Small intestine (tissue), 7 donors: ENCODE measurements around the gene RBFOX1. TPM values are rescaled to one million over a fixed set of nuclear protein-coding genes. Genes with fewer than 3 reads are reported as not detected.

Experiments
- DNase-seq, 2 donors: peaks; one replicate each; pipeline versions ENCODE4 v3.0.0 to v3.0.0-alpha.2; 2013
- FAIRE-seq: peaks from 2 replicates; lab custom pipeline; 2012; peaks lifted over from hg19 to GRCh38; lab: Jason Lieb, UNC
- H3K27ac ChIP-seq, 3 donors: one replicate each; pipeline ENCODE4 v1.5.1; 2013; ENCODE audit warnings: low read length in 2 of 3, mild to moderate bottlenecking in 2 of 3, control low read depth in 1 of 3, inconsistent platforms in 1 of 3, low read depth in 1 of 3, moderate library complexity in 1 of 3
- H3K27me3 ChIP-seq, 3 donors: one replicate each; pipeline ENCODE4 v1.6.1; 2013; ENCODE audit warnings: low read length in 3 of 3, inconsistent platforms in 1 of 3; ENCODE audit not compliant: control insufficient read depth in 3 of 3, insufficient read depth in 3 of 3
- H3K36me3 ChIP-seq, 3 donors: one replicate each; pipeline ENCODE4 v1.6.1; 2013; ENCODE audit warnings: low read length in 3 of 3, inconsistent platforms in 1 of 3, low read depth in 1 of 3, mild to moderate bottlenecking in 1 of 3, moderate library complexity in 1 of 3; ENCODE audit not compliant: control insufficient read depth in 3 of 3, insufficient read depth in 2 of 3
- H3K4me1 ChIP-seq, 3 donors: one replicate each; pipeline ENCODE4 v1.6.1; 2013; ENCODE audit warnings: low read length in 2 of 3, inconsistent platforms in 1 of 3, low read depth in 1 of 3, mild to moderate bottlenecking in 1 of 3, moderate library complexity in 1 of 3; ENCODE audit not compliant: control insufficient read depth in 3 of 3, insufficient read depth in 2 of 3
- H3K4me3 ChIP-seq, 3 donors: one replicate each; pipeline ENCODE4 v1.5.1; 2013; ENCODE audit warnings: low read length in 3 of 3, control low read depth in 1 of 3, inconsistent platforms in 1 of 3, low read depth in 1 of 3, mild to moderate bottlenecking in 1 of 3, moderate library complexity in 1 of 3
- H3K9me3 ChIP-seq, 2 donors: one replicate each; pipeline ENCODE4 v1.6.1; 2013; ENCODE audit warnings: low read depth in 1 of 2, low read length in 1 of 2; ENCODE audit not compliant: control insufficient read depth in 2 of 2, insufficient read depth in 1 of 2
- WGBS, 3 donors: extraction: QIAGEN DNeasy Blood & Tissue Kit; methylation state at CpG; one replicate each; pipeline ENCODE4 v1.1.7; 2013; 5-methylcytosine and 5-hydroxymethylcytosine counted together
- polyA plus RNA-seq, 4 donors: library from polyadenylated mRNA; stranded (reverse) in 3 of 4; unstranded in 1 of 4; fragments of 200-250 nt in 3 of 4; fragments of 120-200 nt in 1 of 4; gene quantifications; one replicate each; pipeline versions ENCODE4 v1.2.1 to v1.2.3, GENCODE V29; 2013
- donor health status: healthy with polysubstance abuse.
- donor health status: control.
- donor health status: control.
- donor health status: Bipolar disorder and iron deficiency.
- donor health status: healthy.

The RBFOX1 gene
- polyA plus RNA-seq, 4 donors: 0.30 to 0.87 (median 0.54) TPM; not detected in 1

GRCh38 chr16:7304279-7304678, 28.4 kb upstream of the RBFOX1 start:
- Histone ChIP-seq H3K4me1 (no peaks in the 10 kb centered on the region), H3K27me3 (peaks cover 0 to 33% (median 14%) of the 10 kb centered on the region in 3 donors), H3K9me3 (no peaks in the 10 kb centered on the region), H3K36me3 (no peaks in the 10 kb centered on the region), H3K4me3 (no peak overlapping the region), H3K27ac (no peak overlapping the region)
- 4 to 13% (median 9%) methylated on average over 26 to 27 of the region's 27 CpGs for WGBS, 3 donors
- FAIRE-seq (no peak), DNase-seq (no peak)

DNA sequence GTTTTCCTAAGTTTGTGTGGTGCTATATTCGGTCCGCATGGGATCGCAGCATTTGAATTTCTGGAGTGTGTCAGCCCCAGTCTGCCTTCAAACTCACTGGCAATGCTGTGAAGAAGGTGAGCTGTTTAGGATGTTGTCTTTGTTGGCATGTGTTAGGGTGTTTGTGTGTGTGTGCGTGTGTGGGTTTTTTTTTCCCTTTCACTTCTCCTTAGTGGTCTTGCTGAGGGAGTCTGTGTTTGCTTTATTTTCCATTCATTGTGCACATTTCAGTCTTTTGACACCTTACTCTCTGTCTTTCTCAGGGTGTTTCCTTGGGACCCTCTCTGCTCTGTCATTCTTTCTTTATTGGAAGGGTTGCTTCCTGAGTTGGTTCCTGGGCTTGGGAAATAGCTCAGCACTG, 27.7 kb upstream of the RBFOX1 start:
- Histone ChIP-seq H3K27me3 (peaks cover 0 to 33% (median 14%) of the 10 kb centered on the region in 3 donors), H3K9me3 (peaks cover 0 to 2% of the 10 kb centered on the region in 2 donors), H3K27ac (no peak overlapping the region), H3K4me1 (no peaks in the 10 kb centered on the region), H3K36me3 (no peaks in the 10 kb centered on the region), H3K4me3 (no peak overlapping the region)
- FAIRE-seq (no peak), DNase-seq (no peak)
- 13 to 24% (median 19%) methylated on average over 4 of the region's 4 CpGs for WGBS, 3 donors

GRCh38 chr16:7313170-7313569, 19.5 kb upstream of the RBFOX1 start:
- Histone ChIP-seq H3K4me3 (no peak overlapping the region), H3K9me3 (peaks cover 0 to 2% of the 10 kb centered on the region in 2 donors), H3K36me3 (no peaks in the 10 kb centered on the region), H3K4me1 (no peaks in the 10 kb centered on the region), H3K27me3 (peaks cover 0 to 3% (median 0%) of the 10 kb centered on the region in 3 donors), H3K27ac (no peak overlapping the region)
- WGBS, 3 donors: 47 to 51% (median 49%) methylated on average over 5 of the region's 5 CpGs
- FAIRE-seq (no peak), DNase-seq (no peak)

GRCh38 chr16:7314163-7314562, 18.5 kb upstream of the RBFOX1 start:
- 45 to 53% (median 49%) methylated on average over 12 of the region's 12 CpGs for WGBS, 3 donors
- DNase-seq (no peak), FAIRE-seq (no peak)
- Histone ChIP-seq H3K9me3 (peaks cover 0 to 2% of the 10 kb centered on the region in 2 donors), H3K4me1 (no peaks in the 10 kb centered on the region), H3K27ac (no peak overlapping the region), H3K27me3 (peaks cover 0 to 3% (median 0%) of the 10 kb centered on the region in 3 donors), H3K4me3 (no peak overlapping the region), H3K36me3 (no peaks in the 10 kb centered on the region)

- DNase-seq (no peak), FAIRE-seq (no peak)
- Histone ChIP-seq H3K4me3 (no peak overlapping the region), H3K27me3 (peaks cover 0 to 3% (median 0%) of the 10 kb centered on the region in 3 donors), H3K4me1 (no peaks in the 10 kb centered on the region), H3K27ac (no peak overlapping the region), H3K9me3 (no peaks in the 10 kb centered on the region), H3K36me3 (no peaks in the 10 kb centered on the region)
- whole genome bisulfite sequencing, 3 donors: 58 to 79% (median 79%) methylated on average over 1 of the region's 1 CpG
Observed at GRCh38 chr16:7315813-7316212, 16.8 kb upstream of the RBFOX1 start.

- Histone ChIP-seq H3K9me3 (no peaks in the 10 kb centered on the region), H3K4me1 (no peaks in the 10 kb centered on the region), H3K36me3 (no peaks in the 10 kb centered on the region), H3K4me3 (no peak overlapping the region), H3K27me3 (peaks cover 0 to 3% (median 0%) of the 10 kb centered on the region in 3 donors), H3K27ac (no peak overlapping the region)
- FAIRE-seq: no peak
- DNase-seq: no peak
Observed at GRCh38 chr16:7316281-7316888, 16.3 kb upstream of the RBFOX1 start.

DNA sequence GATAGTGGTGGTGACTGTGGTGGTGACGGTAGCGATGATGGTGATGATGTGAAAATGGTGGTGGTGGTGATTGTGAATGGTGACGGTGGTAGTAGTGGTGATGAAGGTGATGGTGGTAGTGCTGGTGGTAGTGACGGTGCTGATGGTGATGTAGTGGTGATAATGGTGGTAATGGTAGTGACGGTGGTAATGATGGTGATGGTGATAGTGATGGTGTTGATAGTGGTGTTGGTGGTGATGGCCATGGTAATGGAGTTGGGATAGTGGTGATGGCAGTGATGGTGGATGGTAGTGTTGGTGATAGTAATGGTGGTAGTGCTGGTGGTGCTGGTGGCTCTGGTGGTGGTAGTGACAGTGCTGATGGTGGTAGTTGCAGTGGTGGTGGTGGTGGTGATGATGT, 14.7 kb upstream of the RBFOX1 start:
- peaks cover 0 to 3% (median 0%) of the 10 kb centered on the region in 3 donors for H3K27me3 ChIP-seq
- no peak for FAIRE-seq
- H3K27ac ChIP-seq: no peak overlapping the region
- 90 to 94% (median 93%) methylated on average over 5 of the region's 5 CpGs for WGBS, 3 donors
- H3K4me3 ChIP-seq: no peak overlapping the region
- no peaks in the 10 kb centered on the region for H3K9me3 ChIP-seq
- no peaks in the 10 kb centered on the region for H3K36me3 ChIP-seq
- H3K4me1 ChIP-seq: no peaks in the 10 kb centered on the region
- no peak for DNase-seq

DNA sequence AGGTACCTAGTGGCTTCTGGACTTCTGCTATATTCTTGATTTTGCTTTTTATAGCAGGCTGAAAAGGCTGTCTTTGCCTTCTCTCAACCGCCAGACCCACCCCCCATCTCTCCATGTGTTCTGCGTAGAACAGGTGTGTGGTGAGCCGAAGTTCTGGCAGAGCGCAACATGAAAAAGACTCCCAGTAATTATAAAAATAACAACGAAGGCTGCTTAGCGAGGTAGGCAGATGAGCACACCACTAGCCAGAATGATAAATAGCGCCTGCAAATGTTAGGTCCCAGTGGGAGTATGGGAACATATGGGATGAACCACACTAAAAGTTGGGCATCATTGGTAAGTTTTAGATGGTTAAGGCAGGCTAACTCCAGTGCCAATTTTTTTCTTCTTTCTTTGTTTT, 14.0 kb upstream of the RBFOX1 start:
- DNase-seq (no peak), FAIRE-seq (no peak)
- H3K27ac ChIP-seq: no peak overlapping the region
- H3K9me3 ChIP-seq: no peaks in the 10 kb centered on the region
- H3K4me1 ChIP-seq: no peaks in the 10 kb centered on the region
- H3K27me3 ChIP-seq: peaks cover 0 to 3% (median 0%) of the 10 kb centered on the region in 3 donors
- no peaks in the 10 kb centered on the region for H3K36me3 ChIP-seq
- H3K4me3 ChIP-seq: no peak overlapping the region
- 78 to 89% (median 87%) methylated on average over 7 of the region's 7 CpGs for WGBS, 3 donors

DNA sequence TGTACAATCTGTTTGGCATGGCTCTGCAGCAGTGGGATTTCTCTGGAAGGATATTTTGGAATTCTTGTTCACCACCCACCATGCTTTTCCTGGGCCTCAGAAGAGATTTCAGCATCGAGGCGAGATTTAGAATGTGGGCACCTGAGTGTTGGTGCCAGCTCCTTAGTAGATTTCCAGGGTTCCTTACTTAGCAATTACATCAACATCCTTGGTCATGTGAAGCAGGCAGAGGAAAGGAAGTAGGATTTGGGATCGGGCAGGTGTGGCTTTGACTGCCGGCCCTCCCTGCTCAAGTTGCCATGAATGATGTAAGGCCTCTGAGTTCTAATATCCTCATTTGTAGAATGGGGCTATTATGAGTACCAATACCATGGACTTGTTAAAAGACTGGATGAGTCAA, 13.1 kb upstream of the RBFOX1 start:
- no peak overlapping the region for H3K4me3 ChIP-seq
- DNase-seq (no peak), FAIRE-seq (no peak)
- no peaks in the 10 kb centered on the region for H3K4me1 ChIP-seq
- H3K27me3 ChIP-seq: no peaks in the 10 kb centered on the region
- 76 to 86% (median 78%) methylated on average over 4 of the region's 4 CpGs for WGBS, 3 donors
- no peaks in the 10 kb centered on the region for H3K9me3 ChIP-seq
- no peaks in the 10 kb centered on the region for H3K36me3 ChIP-seq
- no peak overlapping the region for H3K27ac ChIP-seq
